Measurements from ENCODE around the gene C17orf50. TPM values are rescaled to one million over a fixed set of nuclear protein-coding genes. Genes with fewer than 3 reads are reported as not detected.
A peak's percentile ranks its signal among the peaks of the same experiment; 100 is the strongest.

Gene C17orf50
- total and polyA plus RNA-seq, 3 donors from 2014 or later = 48.8 to 154 (median 102) TPM

GRCh38 chr17:35716173-35716572 is 44.5 kb upstream of the C17orf50 start:
- no peak for DNase-seq
- no peaks in the 10 kb centered on the region for H3K9me3 ChIP-seq
- TF ChIP-seq POLR2A (IDR thresholded peaks at IDR 0.05) = no peak
- no peak for TF ChIP-seq CTCF (IDR thresholded peaks at IDR 0.05)
- 62 to 66% methylated on average over 3 of the region's 3 CpGs for WGBS, 2 donors
- intact Hi-C loops (cut with DNase I; ENCODE audit: low total_unique reads) = no loop called here
- no peaks in the 10 kb centered on the region for H3K36me3 ChIP-seq (ENCODE audit: low read depth, missing control alignments)
- peak overlapping the region in 1 of 2 donors; percentile 12 for H3K27ac ChIP-seq
- peaks cover 20% of the 10 kb centered on the region for H3K4me1 ChIP-seq
- no peaks in the 10 kb centered on the region for H3K27me3 ChIP-seq
- H3K4me3 ChIP-seq = no peak overlapping the region

GRCh38 chr17:35716897-35717465 is 43.7 kb upstream of the C17orf50 start:
- intact Hi-C loops (cut with DNase I; ENCODE audit: low total_unique reads) = no loop called here
- no peak overlapping the region for H3K4me3 ChIP-seq
- no peaks in the 10 kb centered on the region for H3K36me3 ChIP-seq (ENCODE audit: low read depth, missing control alignments)
- TF ChIP-seq POLR2A (IDR thresholded peaks at IDR 0.05) = no peak
- TF ChIP-seq CTCF (IDR thresholded peaks at IDR 0.05) = no peak
- no peaks in the 10 kb centered on the region for H3K27me3 ChIP-seq
- H3K27ac ChIP-seq = peak overlapping the region in 1 of 2 donors; percentile 12
- no peaks in the 10 kb centered on the region for H3K9me3 ChIP-seq
- 51 to 64% methylated on average over 4 of the region's 4 CpGs for WGBS, 2 donors
- peak; percentile 40 for DNase-seq
- H3K4me1 ChIP-seq = peaks cover 16% of the 10 kb centered on the region

- no peaks in the 10 kb centered on the region for H3K36me3 ChIP-seq (ENCODE audit: low read depth, missing control alignments)
- WGBS, 2 donors = 67 to 69% methylated on average over 2 of the region's 2 CpGs
- TF ChIP-seq CTCF (IDR thresholded peaks at IDR 0.05) (no peak), POLR2A (IDR thresholded peaks at IDR 0.05) (no peak)
- H3K4me1 ChIP-seq = peaks cover 16% of the 10 kb centered on the region
- no peak overlapping the region for H3K4me3 ChIP-seq
- no peak for DNase-seq
- intact Hi-C loops (cut with DNase I; ENCODE audit: low total_unique reads) = no loop called here
- H3K27ac ChIP-seq = no peak overlapping the region
- H3K9me3 ChIP-seq = no peaks in the 10 kb centered on the region
- no peaks in the 10 kb centered on the region for H3K27me3 ChIP-seq
Measured at GRCh38 chr17:35717475-35717874, 43.2 kb upstream of the C17orf50 start.

- intact Hi-C loops (cut with DNase I; ENCODE audit: low total_unique reads) = no loop called here
- no peak for DNase-seq
- Histone ChIP-seq H3K36me3 (ENCODE audit: low read depth, missing control alignments) (no peaks in the 10 kb centered on the region), H3K9me3 (no peaks in the 10 kb centered on the region), H3K4me1 (no peaks in the 10 kb centered on the region), H3K27me3 (no peaks in the 10 kb centered on the region), H3K27ac (no peak overlapping the region), H3K4me3 (no peak overlapping the region)
- 93 to 97% methylated on average over 2 of the region's 2 CpGs for WGBS, 2 donors
- TF ChIP-seq CTCF (IDR thresholded peaks at IDR 0.05) = no peak
- no peak for TF ChIP-seq POLR2A (IDR thresholded peaks at IDR 0.05)
Measured at GRCh38 chr17:35723735-35724134, 37.0 kb upstream of the C17orf50 start.

- no peak for DNase-seq
- Histone ChIP-seq H3K27ac (no peak overlapping the region), H3K27me3 (no peaks in the 10 kb centered on the region), H3K9me3 (no peaks in the 10 kb centered on the region), H3K4me1 (no peaks in the 10 kb centered on the region), H3K36me3 (ENCODE audit: low read depth, missing control alignments) (no peaks in the 10 kb centered on the region), H3K4me3 (no peak overlapping the region)
- intact Hi-C loops (cut with DNase I; ENCODE audit: low total_unique reads) = no loop called here
- TF ChIP-seq POLR2A (IDR thresholded peaks at IDR 0.05) = no peak
- TF ChIP-seq CTCF (IDR thresholded peaks at IDR 0.05) = no peak
- 86 to 96% methylated on average over 4 of the region's 4 CpGs for whole genome bisulfite sequencing, 2 donors
Measured at GRCh38 chr17:35725058-35725457, 35.6 kb upstream of the C17orf50 start.
